BLaER1 treated with 17β-estradiol and CSF1 and Interleukin-3, amounts not matched to agents 10 nM and 100 nM (cell line): ENCODE data around the gene GMPR.
"Not testable (repeated sequence)": the region's sequence is repeated elsewhere in the genome, so short reads cannot be mapped to it uniquely, and the experiment has no call there.

ENCODE experiments used
- H3K27ac ChIP-seq, 11 experiments: shearing (Covaris generic); formaldehyde crosslinking; 2 replicates each; pipeline ENCODE4 v1.8.1; 2022
- H3K27me3 ChIP-seq, 11 experiments: shearing (Covaris generic); formaldehyde crosslinking; 2 replicates each; pipeline ENCODE4 v1.8.1; 2022
- H3K36me3 ChIP-seq, 11 experiments: shearing (Covaris generic); formaldehyde crosslinking; 2 replicates each; pipeline ENCODE4 v1.8.1; 2022
- H3K4me1 ChIP-seq, 10 experiments: shearing (Covaris generic); formaldehyde crosslinking; 2 replicates each; pipeline ENCODE4 v1.8.1; 2022
- H3K4me2 ChIP-seq, 11 experiments: shearing (Covaris generic); formaldehyde crosslinking; 2 replicates each; pipeline ENCODE4 v1.8.1; 2022
- H3K4me3 ChIP-seq, 10 experiments: shearing (Covaris generic); formaldehyde crosslinking; 2 replicates each; pipeline ENCODE4 v1.8.1; 2022
- H3K9ac ChIP-seq, 11 experiments: shearing (Covaris generic); formaldehyde crosslinking; 2 replicates each; pipeline ENCODE4 v1.8.1; 2022
- H3K9me3 ChIP-seq, 11 experiments: shearing (Covaris generic); formaldehyde crosslinking; replicated peaks in 1 of 11; 2 replicates each; pipeline ENCODE4 v1.8.1; 2022
- H4K20me1 ChIP-seq, 11 experiments: shearing (Covaris generic); formaldehyde crosslinking; 2 replicates each; pipeline ENCODE4 v1.8.1; 2022
- Cebpa-rat ChIP-seq, 11 experiments: shearing (Covaris generic); IDR thresholded peaks; 2 replicates each; pipeline ENCODE4 v1.8.1; 2022

The GMPR gene

GRCh38 chr6:16248271-16248853 is 10.0 kb downstream of the GMPR start:
- H3K4me3 ChIP-seq, result no peak overlapping the region
- no peak overlapping the region for H3K4me2 ChIP-seq
- no peaks in the 10 kb centered on the region for H4K20me1 ChIP-seq
- no peaks in the 10 kb centered on the region for H3K9me3 ChIP-seq
- H3K27ac ChIP-seq, result no peak overlapping the region
- H3K4me1 ChIP-seq, result peaks cover 0 to 5% (median 0%) of the 10 kb centered on the region in 10 experiments; a peak in 1 of 20 replicates
- H3K27me3 ChIP-seq, result peaks cover 0 to 13% (median 0%) of the 10 kb centered on the region in 11 experiments; a peak in 3 of 22 replicates
- no peaks in the 10 kb centered on the region for H3K36me3 ChIP-seq
- no peak overlapping the region for H3K9ac ChIP-seq
- TF ChIP-seq Cebpa-rat (IDR thresholded peaks at IDR 0.05), result no peak

GRCh38 chr6:16249971-16250370 is 11.6 kb downstream of the GMPR start:
- peaks cover 0 to 2% (median 0%) of the 10 kb centered on the region in 10 experiments; a peak in 1 of 20 replicates for H3K4me1 ChIP-seq
- no peaks in the 10 kb centered on the region for H4K20me1 ChIP-seq
- H3K27ac ChIP-seq, result no peak overlapping the region
- peaks cover 0 to 4% (median 0%) of the 10 kb centered on the region in 11 experiments; a peak in 1 of 22 replicates for H3K27me3 ChIP-seq
- no peaks in the 10 kb centered on the region for H3K9me3 ChIP-seq
- no peak for TF ChIP-seq Cebpa-rat (IDR thresholded peaks at IDR 0.05)
- H3K4me2 ChIP-seq, result no peak overlapping the region
- H3K4me3 ChIP-seq, result no peak overlapping the region
- no peak overlapping the region for H3K9ac ChIP-seq
- H3K36me3 ChIP-seq, result no peaks in the 10 kb centered on the region

- Histone ChIP-seq H3K27ac (no peak overlapping the region), H3K9ac (no peak overlapping the region), H4K20me1 (no peaks in the 10 kb centered on the region), H3K36me3 (no peaks in the 10 kb centered on the region), H3K4me1 (peaks cover 0 to 3% (median 0%) of the 10 kb centered on the region in 10 experiments; a peak in 5 of 20 replicates), H3K4me3 (no peak overlapping the region), H3K27me3 (no peaks in the 10 kb centered on the region), H3K4me2 (no peak overlapping the region), H3K9me3 (no peaks in the 10 kb centered on the region)
- TF ChIP-seq Cebpa-rat (IDR thresholded peaks at IDR 0.05), result no peak
Observed at GRCh38 chr6:16251706-16252105, 13.3 kb downstream of the GMPR start.

GRCh38 chr6:16252686-16253299 is 14.4 kb downstream of the GMPR start:
- no peak for TF ChIP-seq Cebpa-rat (IDR thresholded peaks at IDR 0.05)
- H4K20me1 ChIP-seq, result no peaks in the 10 kb centered on the region
- H3K9ac ChIP-seq, result no peak overlapping the region
- no peaks in the 10 kb centered on the region; a peak in 1 of 22 replicates for H3K27me3 ChIP-seq
- no peak overlapping the region for H3K27ac ChIP-seq
- H3K9me3 ChIP-seq, result no peaks in the 10 kb centered on the region
- H3K4me3 ChIP-seq, result no peak overlapping the region
- no peak overlapping the region for H3K4me2 ChIP-seq
- H3K4me1 ChIP-seq, result peaks cover 0 to 7% (median 0%) of the 10 kb centered on the region in 10 experiments; a peak in 5 of 20 replicates
- no peaks in the 10 kb centered on the region for H3K36me3 ChIP-seq

- Histone ChIP-seq H3K9ac (no peak overlapping the region), H3K27me3 (no peaks in the 10 kb centered on the region; a peak in 1 of 22 replicates), H3K4me3 (no peak overlapping the region), H3K4me1 (peaks cover 0 to 7% (median 0%) of the 10 kb centered on the region in 10 experiments; a peak in 5 of 20 replicates), H4K20me1 (no peaks in the 10 kb centered on the region), H3K4me2 (no peak overlapping the region), H3K36me3 (no peaks in the 10 kb centered on the region), H3K9me3 (no peaks in the 10 kb centered on the region), H3K27ac (no peak overlapping the region)
- no peak for TF ChIP-seq Cebpa-rat (IDR thresholded peaks at IDR 0.05)
Observed at GRCh38 chr6:16253399-16254144, 15.2 kb downstream of the GMPR start.

- no peak overlapping the region for H3K9ac ChIP-seq
- no peak overlapping the region for H3K27ac ChIP-seq
- no peaks in the 10 kb centered on the region for H3K36me3 ChIP-seq
- H3K27me3 ChIP-seq, result no peaks in the 10 kb centered on the region; a peak in 1 of 22 replicates
- no peak overlapping the region for H3K4me3 ChIP-seq
- no peaks in the 10 kb centered on the region for H4K20me1 ChIP-seq
- no peak overlapping the region for H3K4me2 ChIP-seq
- no peaks in the 10 kb centered on the region for H3K9me3 ChIP-seq
- no peak for TF ChIP-seq Cebpa-rat (IDR thresholded peaks at IDR 0.05)
- H3K4me1 ChIP-seq, result peaks cover 0 to 7% (median 0%) of the 10 kb centered on the region in 10 experiments; a peak in 5 of 20 replicates
Observed at GRCh38 chr6:16254535-16254934, 16.1 kb downstream of the GMPR start.

- Histone ChIP-seq H3K4me1 (peaks cover 0 to 7% (median 0%) of the 10 kb centered on the region in 10 experiments; a peak in 5 of 20 replicates), H3K9ac (no peak overlapping the region), H3K9me3 (no peaks in the 10 kb centered on the region), H3K27ac (no peak overlapping the region), H3K36me3 (no peaks in the 10 kb centered on the region), H3K27me3 (no peaks in the 10 kb centered on the region; a peak in 1 of 22 replicates), H4K20me1 (no peaks in the 10 kb centered on the region), H3K4me3 (no peak overlapping the region), H3K4me2 (peak overlapping the region in 8 of 11 experiments; percentile 10 to 55 (median 35); a peak in 6 of 22 replicates)
- TF ChIP-seq Cebpa-rat (IDR thresholded peaks at IDR 0.05), result no peak
Observed at GRCh38 chr6:16256781-16257180, 18.4 kb downstream of the GMPR start.

GRCh38 chr6:16257999-16258708 is 19.8 kb downstream of the GMPR start:
- no peaks in the 10 kb centered on the region for H4K20me1 ChIP-seq
- no peak overlapping the region for H3K9ac ChIP-seq
- no peak for TF ChIP-seq Cebpa-rat (IDR thresholded peaks at IDR 0.05)
- H3K4me2 ChIP-seq, result no peak overlapping the region
- H3K4me1 ChIP-seq, result peaks cover 0 to 7% (median 0%) of the 10 kb centered on the region in 10 experiments; a peak in 5 of 20 replicates
- H3K27ac ChIP-seq, result no peak overlapping the region
- no peak overlapping the region for H3K4me3 ChIP-seq
- no peaks in the 10 kb centered on the region for H3K36me3 ChIP-seq
- peaks cover 0 to 1% (median 0%) of the 10 kb centered on the region in 11 experiments; a peak in 3 of 22 replicates for H3K27me3 ChIP-seq
- no peaks in the 10 kb centered on the region for H3K9me3 ChIP-seq

GRCh38 chr6:16258709-16259075 is 20.3 kb downstream of the GMPR start:
- no peak overlapping the region for H3K9ac ChIP-seq
- H3K4me1 ChIP-seq, result peaks cover 0 to 7% (median 0%) of the 10 kb centered on the region in 10 experiments; a peak in 5 of 20 replicates
- H3K4me3 ChIP-seq, result no peak overlapping the region
- peaks cover 0 to 6% (median 0%) of the 10 kb centered on the region in 11 experiments; a peak in 3 of 22 replicates for H3K27me3 ChIP-seq
- no peak overlapping the region for H3K27ac ChIP-seq
- no peaks in the 10 kb centered on the region for H4K20me1 ChIP-seq
- no peaks in the 10 kb centered on the region for H3K9me3 ChIP-seq
- no peak overlapping the region for H3K4me2 ChIP-seq
- no peak for TF ChIP-seq Cebpa-rat (IDR thresholded peaks at IDR 0.05)
- H3K36me3 ChIP-seq, result no peaks in the 10 kb centered on the region

- H3K4me2 ChIP-seq, H3K27me3 ChIP-seq, H3K27ac ChIP-seq, H4K20me1 ChIP-seq, H3K4me1 ChIP-seq, H3K9ac ChIP-seq, H3K9me3 ChIP-seq, H3K36me3 ChIP-seq, H3K4me3 ChIP-seq: not testable (repeated sequence)
Observed at GRCh38 chr6:16259604-16260003, 21.2 kb downstream of the GMPR start.

GRCh38 chr6:16260602-16261001 is 22.2 kb downstream of the GMPR start:
- H3K36me3 ChIP-seq, H3K27ac ChIP-seq, H3K4me2 ChIP-seq, H3K4me3 ChIP-seq, H4K20me1 ChIP-seq, H3K9ac ChIP-seq, H3K9me3 ChIP-seq: not testable (repeated sequence)
- H3K27me3 ChIP-seq, result peaks cover 0 to 16% (median 8%) of the 10 kb centered on the region in 11 experiments; a peak in 11 of 22 replicates
- H3K4me1 ChIP-seq, result peaks cover 0 to 13% (median 6%) of the 10 kb centered on the region in 10 experiments; a peak in 15 of 20 replicates

- not testable (repeated sequence) for H3K4me3 ChIP-seq, H3K4me2 ChIP-seq, H3K27ac ChIP-seq, H3K36me3 ChIP-seq, H3K9ac ChIP-seq, H4K20me1 ChIP-seq, H3K9me3 ChIP-seq
- Histone ChIP-seq H3K27me3 (peaks cover 0 to 25% (median 11%) of the 10 kb centered on the region in 11 experiments; a peak in 11 of 22 replicates), H3K4me1 (peaks cover 9 to 26% (median 23%) of the 10 kb centered on the region in 10 experiments)
Observed at GRCh38 chr6:16262773-16263172, 24.4 kb downstream of the GMPR start.
